GM15510 (cell line): Measurements from ENCODE around the gene COPB2.

ENCODE experiments used
- POLR2A ChIP-seq: IDR thresholded peaks from 3 replicates; pipeline ENCODE4 v1.6.1; 2011; ENCODE audit warnings: borderline replicate concordance; ENCODE audit not compliant: insufficient read length; ENCODE audit errors: extremely low read depth

Gene COPB2

DNA sequence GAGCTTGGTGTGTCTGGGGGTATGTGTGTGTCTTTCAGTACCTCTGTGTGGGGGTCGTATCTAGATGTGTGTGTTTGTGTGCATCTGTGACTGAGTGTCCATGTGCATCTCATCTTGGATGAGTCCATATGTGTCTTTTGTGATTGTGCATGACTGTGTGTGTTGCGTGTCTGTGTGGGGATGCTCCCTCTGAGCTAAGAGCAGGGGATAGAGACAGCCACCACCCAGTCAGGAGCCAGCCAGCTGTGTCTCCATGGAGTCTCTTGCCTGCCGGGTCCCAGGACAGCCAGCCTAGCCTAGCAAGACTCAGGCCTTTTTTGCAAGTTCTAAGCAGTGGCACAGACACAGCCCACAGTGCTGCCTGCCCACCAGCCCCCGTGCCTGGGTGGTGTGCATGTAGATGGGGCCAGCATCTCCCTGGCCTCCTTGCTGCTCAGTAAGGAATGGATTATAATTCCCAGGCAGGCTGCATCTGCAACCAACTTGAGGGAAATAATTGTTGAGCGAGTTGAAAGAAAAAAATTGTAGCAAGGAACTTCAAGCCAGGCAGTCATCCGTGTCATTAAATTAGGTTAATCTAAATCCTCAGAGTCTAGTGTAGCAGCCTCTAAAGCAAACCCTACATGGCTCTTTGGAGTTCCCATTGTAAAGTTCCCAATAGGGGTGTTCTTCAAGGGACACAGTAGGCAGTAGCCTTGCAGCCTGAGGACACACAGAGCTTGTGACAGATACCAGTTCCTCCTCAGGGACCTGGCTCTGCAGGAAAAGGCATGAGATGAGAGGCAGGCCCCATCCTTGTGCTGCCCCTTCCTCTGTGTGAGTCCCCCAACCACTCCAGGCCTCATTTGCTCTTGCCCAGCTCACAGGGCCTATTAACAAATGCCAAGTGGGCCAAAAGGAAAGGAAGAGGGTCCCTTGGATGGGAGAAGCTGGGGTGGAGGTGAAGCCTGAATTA is 81.6 kb downstream of the COPB2 start:
- no peak for TF ChIP-seq POLR2A
